ENCODE data around the gene RSAD2. TPM values are rescaled to one million over a fixed set of nuclear protein-coding genes. Genes with fewer than 3 reads are reported as not detected.

Gene RSAD2
- total RNA-seq, 1 donor from 2014 or later = not detected

DNA sequence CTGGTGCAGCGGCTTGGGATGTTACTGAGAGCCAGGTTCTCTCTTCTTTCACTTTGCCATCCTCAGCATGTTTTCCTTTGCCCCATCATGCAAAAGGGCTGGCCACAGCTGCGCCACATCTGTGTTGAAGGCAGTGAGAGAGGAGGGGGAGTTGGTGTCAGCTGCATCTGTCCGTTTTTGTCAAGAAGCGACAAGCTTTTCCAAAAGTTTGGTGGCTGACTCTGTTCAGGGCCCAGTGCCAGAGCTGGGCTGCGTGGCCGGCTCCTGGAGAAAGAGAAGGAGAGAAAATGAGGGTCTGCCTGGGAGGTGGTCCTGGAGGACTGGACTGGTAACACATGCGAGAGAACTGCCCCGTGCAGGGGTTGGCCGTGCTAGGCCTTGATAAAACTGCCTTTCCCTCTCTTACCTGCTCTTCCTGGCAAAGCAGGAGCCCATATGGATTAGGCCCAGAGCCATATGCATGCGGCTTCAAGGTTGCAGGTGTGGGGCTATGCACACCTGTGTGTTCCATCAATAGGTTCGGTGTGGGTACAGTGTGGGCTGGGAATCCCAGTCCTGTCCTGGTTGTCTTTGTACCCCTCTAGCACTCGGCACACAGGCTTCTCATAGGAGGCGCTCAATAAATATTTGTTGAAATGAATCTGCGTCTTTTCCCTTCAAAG, 48.6 kb downstream of the RSAD2 start:
- no peak for DNase-seq (ENCODE audit: extremely low spot score, unreplicated experiment)
- TF ChIP-seq, protein P1, sequence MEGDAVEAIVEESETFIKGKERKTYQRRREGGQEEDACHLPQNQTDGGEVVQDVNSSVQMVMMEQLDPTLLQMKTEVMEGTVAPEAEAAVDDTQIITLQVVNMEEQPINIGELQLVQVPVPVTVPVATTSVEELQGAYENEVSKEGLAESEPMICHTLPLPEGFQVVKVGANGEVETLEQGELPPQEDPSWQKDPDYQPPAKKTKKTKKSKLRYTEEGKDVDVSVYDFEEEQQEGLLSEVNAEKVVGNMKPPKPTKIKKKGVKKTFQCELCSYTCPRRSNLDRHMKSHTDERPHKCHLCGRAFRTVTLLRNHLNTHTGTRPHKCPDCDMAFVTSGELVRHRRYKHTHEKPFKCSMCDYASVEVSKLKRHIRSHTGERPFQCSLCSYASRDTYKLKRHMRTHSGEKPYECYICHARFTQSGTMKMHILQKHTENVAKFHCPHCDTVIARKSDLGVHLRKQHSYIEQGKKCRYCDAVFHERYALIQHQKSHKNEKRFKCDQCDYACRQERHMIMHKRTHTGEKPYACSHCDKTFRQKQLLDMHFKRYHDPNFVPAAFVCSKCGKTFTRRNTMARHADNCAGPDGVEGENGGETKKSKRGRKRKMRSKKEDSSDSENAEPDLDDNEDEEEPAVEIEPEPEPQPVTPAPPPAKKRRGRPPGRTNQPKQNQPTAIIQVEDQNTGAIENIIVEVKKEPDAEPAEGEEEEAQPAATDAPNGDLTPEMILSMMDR (IDR thresholded peaks at IDR 0.05) = no peak
- Mint-ChIP-seq H3K36me3 (ENCODE audit: unreplicated experiment) (peaks cover 4% of the 10 kb centered on the region), H3K4me1 (ENCODE audit: unreplicated experiment) (peaks cover 33% of the 10 kb centered on the region), H3K27ac (ENCODE audit: unreplicated experiment) (no peak overlapping the region), H3K9me3 (ENCODE audit: unreplicated experiment) (no peaks in the 10 kb centered on the region), H3K27me3 (ENCODE audit: unreplicated experiment) (no peaks in the 10 kb centered on the region), H3K4me3 (ENCODE audit: unreplicated experiment) (no peak overlapping the region)

DNA sequence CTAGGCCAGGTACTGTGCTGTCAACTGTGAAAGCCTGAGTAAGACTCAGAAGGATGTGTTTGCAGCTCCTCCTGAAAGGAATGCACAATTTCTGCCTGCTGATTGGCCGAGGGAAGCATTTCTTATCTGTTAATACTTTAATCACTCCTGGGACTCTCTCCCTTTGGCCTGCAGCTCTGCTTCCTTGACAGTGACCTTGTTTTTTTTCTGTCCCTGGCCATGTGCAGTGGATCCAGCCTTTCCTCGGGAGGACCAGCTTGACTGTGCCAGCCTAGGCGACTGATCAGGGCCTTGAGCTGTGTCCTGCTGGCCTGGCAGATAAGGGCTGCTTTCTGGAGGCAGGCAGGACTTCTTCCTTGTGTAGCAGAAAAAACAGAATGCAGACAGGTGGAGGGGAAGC, 49.6 kb downstream of the RSAD2 start:
- Mint-ChIP-seq H3K4me1 (ENCODE audit: unreplicated experiment) (peaks cover 27% of the 10 kb centered on the region), H3K27me3 (ENCODE audit: unreplicated experiment) (no peaks in the 10 kb centered on the region), H3K9me3 (ENCODE audit: unreplicated experiment) (no peaks in the 10 kb centered on the region), H3K27ac (ENCODE audit: unreplicated experiment) (no peak overlapping the region), H3K4me3 (ENCODE audit: unreplicated experiment) (no peak overlapping the region), H3K36me3 (ENCODE audit: unreplicated experiment) (peaks cover 4% of the 10 kb centered on the region)
- TF ChIP-seq, protein P1 (IDR thresholded peaks at IDR 0.05) = no peak
- DNase-seq (ENCODE audit: extremely low spot score, unreplicated experiment) = no peak

DNA sequence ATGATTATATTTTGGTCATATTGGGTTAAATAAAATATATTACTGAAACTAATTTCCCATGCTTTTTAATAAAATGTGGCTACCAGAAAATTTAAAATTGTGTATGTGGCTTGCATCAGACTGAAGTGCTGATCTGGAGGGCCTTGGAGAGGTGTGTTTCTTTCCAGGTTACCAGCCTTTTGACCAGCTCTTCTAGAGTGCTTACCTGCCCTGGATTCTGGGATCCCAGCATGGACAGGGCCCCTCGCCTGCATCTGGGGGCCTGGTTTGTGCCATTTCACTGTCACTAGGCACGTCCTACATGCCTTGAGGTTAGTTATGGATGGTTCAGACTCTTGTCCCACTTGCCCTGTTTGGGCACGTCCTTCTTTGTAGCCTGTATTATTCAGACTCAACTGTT, 50.2 kb downstream of the RSAD2 start:
- Mint-ChIP-seq H3K27me3 (ENCODE audit: unreplicated experiment) (peaks cover under 1% of the 10 kb centered on the region), H3K9me3 (ENCODE audit: unreplicated experiment) (no peaks in the 10 kb centered on the region), H3K4me1 (ENCODE audit: unreplicated experiment) (peaks cover 24% of the 10 kb centered on the region), H3K4me3 (ENCODE audit: unreplicated experiment) (no peak overlapping the region), H3K27ac (ENCODE audit: unreplicated experiment) (no peak overlapping the region), H3K36me3 (ENCODE audit: unreplicated experiment) (peaks cover 4% of the 10 kb centered on the region)
- TF ChIP-seq, protein P1 (IDR thresholded peaks at IDR 0.05) = no peak
- no peak for DNase-seq (ENCODE audit: extremely low spot score, unreplicated experiment)

DNA sequence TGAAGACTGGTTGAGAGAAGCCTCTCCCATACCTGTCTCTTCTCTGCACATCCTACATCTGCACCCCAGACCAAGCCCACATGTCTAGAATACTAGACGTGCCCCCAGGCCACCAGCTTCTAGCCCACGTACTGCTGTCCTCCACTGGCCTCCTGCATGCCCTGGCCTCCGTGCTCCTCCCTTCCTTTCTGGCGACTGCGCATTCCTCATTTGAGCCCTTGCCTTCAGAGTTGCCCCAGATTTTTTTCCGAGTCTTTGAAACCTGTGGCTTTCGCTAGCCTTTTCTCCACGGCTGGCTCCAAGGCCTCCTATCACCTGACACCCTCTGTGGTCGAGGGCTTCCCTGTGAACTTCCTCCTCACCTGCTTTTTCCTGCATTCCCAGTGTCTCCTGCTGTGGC, 50.9 kb downstream of the RSAD2 start:
- TF ChIP-seq, protein P1 (IDR thresholded peaks at IDR 0.05) = no peak
- peaks cover 3% of the 10 kb centered on the region for H3K36me3 Mint-ChIP-seq (ENCODE audit: unreplicated experiment)
- peaks cover 27% of the 10 kb centered on the region for H3K4me1 Mint-ChIP-seq (ENCODE audit: unreplicated experiment)

DNA sequence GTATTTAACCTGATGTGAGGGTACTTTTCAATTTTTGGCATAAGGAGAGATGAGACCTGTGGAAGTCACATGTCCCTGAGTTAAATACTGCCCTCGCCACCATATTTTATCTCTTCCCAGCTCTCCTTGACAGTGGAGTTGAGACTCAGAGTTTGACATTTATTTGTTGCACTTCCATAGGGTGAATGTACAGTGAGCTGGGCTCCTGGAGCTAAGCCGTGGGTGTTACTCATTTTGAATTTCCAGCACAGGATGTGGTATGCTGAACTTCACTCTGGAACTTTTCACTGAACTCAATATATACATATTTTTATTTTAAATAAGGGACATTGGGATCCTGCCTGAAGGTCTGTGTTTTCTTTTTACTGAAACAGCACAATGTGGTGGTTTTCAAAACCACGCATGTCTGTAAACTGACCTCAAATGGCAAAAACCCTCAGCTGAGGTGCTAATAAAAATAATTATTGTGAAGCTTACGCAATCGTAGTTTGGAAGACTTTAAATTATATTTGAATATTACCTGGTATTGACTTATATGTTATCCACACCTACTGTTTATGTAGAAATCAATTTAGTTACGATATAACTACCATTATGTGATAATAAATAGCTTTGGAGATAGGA, 51.7 kb downstream of the RSAD2 start:
- no peak overlapping the region for H3K4me3 Mint-ChIP-seq (ENCODE audit: unreplicated experiment)
- no peak for DNase-seq (ENCODE audit: extremely low spot score, unreplicated experiment)
- no peaks in the 10 kb centered on the region for H3K9me3 Mint-ChIP-seq (ENCODE audit: unreplicated experiment)
- H3K4me1 Mint-ChIP-seq (ENCODE audit: unreplicated experiment) = peaks cover 28% of the 10 kb centered on the region
- peaks cover 2% of the 10 kb centered on the region for H3K36me3 Mint-ChIP-seq (ENCODE audit: unreplicated experiment)
- TF ChIP-seq, protein P1 (IDR thresholded peaks at IDR 0.05) = no peak
- H3K27me3 Mint-ChIP-seq (ENCODE audit: unreplicated experiment) = peaks cover 5% of the 10 kb centered on the region
- peak overlapping the region; percentile 24 for H3K27ac Mint-ChIP-seq (ENCODE audit: unreplicated experiment)

More for the DNA sequence above, 50.9 kb downstream of the RSAD2 start:
- peaks cover 5% of the 10 kb centered on the region for H3K27me3 Mint-ChIP-seq (ENCODE audit: unreplicated experiment)
- no peaks in the 10 kb centered on the region for H3K9me3 Mint-ChIP-seq (ENCODE audit: unreplicated experiment)
- peak overlapping the region; percentile 45 for H3K27ac Mint-ChIP-seq (ENCODE audit: unreplicated experiment)
- no peak for DNase-seq (ENCODE audit: extremely low spot score, unreplicated experiment)
- H3K4me3 Mint-ChIP-seq (ENCODE audit: unreplicated experiment) = no peak overlapping the region
